Smooth muscle cell of the brain vasculature (primary cell): ENCODE results near the gene NGRN.
"Not testable (repeated sequence)": the region's sequence is repeated elsewhere in the genome, so short reads cannot be mapped to it uniquely, and the experiment has no call there.

Experiments
- DNase-seq: peaks from one replicate; pipeline ENCODE4 v3.0.0-alpha.2; 2012; ENCODE audit warnings: low read depth, low spot score

Gene NGRN

DNA sequence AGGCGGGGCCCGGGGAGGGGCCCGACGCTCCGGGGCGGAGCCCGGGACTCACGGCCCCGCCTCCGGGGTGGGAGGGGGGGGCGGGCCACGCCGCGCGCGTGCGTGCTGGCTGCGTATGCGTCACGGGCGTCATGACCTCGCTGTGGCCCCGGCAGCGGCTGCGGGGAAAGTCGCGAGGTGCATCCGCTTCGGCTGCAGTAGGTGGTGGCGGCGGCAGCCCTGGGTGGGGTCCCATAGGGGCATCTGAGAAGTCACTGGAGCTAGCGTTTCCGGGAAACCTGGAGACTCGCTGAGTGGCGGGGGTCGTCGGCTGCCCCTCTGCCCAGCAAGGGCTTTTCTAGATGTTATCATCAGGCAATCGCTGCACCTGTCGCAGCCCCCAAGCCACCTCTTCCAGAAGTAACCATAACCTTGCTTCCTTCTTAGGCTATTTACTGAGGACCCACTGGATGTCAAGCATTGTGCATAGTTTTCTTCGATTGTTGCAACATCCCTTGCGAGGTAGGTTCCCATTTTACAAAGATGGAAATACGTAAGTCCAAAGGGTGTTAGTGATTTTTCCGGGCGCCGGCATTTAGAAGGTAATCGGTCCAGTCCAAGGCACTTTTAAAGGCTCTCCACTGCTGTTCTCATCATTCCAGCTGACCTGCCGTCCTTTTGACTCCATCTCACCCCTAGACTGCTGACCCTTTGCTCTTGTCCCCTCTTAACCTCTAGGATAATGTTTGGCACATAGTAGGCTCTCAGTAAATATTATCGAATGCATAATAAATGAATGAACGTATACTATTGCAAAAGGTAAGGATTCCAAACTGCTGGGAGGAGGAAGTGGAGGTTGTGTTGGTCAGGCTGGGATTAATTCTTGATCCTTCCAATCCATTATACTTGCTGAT is 31.1 kb upstream of the NGRN start, which contains the start of gene GDPGP1:
GDPGP1 (plus strand) TSS at position 114 of the 893 bp plus-strand sequence. CDS start 6,700 bp downstream, outside the sequence.
- DNase-seq, result peak; percentile 85

DNA sequence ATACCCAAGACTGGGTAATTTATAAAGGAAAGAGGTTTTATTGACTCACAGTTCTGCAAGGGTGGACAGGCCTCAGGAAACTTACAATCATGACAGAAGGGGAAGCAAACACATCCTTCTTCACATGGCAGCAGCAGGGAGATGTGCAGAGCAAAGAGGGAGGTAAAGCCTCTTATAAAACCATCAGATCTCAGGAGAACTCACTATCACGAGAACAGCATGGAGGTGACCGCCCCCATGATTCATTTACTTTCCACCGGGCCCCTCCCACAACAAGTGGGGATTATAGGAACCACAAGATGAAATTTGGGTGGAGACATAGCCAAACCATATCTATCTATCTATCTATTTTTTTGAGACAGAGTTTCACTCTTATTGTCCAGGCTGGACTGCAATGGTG is 26.1 kb upstream of the NGRN start:
- DNase-seq, result no peak

DNA sequence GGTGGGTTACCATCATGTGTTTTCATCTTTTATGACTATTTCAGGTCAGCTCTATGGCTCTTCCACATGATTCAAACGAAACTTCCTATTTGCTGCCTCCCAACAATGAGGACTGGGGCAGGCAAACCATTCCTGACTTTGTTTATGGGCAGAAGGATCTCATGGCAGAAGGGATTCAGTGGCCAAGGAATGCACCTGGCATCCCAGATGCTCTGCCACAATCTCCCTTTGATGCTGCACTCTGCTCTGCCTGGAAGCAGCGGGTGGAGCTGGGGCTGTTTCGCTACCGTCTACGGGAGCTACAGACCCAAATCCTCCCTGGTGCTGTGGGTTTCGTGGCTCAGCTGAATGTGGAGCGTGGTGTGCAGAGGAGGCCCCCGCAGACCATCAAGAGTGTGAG is 24.6 kb upstream of the NGRN start:
- no peak for DNase-seq

- DNase-seq, result no peak
These were observed 23.9 kb upstream of the NGRN start for GRCh38 chr15:90241343-90242192.

DNA sequence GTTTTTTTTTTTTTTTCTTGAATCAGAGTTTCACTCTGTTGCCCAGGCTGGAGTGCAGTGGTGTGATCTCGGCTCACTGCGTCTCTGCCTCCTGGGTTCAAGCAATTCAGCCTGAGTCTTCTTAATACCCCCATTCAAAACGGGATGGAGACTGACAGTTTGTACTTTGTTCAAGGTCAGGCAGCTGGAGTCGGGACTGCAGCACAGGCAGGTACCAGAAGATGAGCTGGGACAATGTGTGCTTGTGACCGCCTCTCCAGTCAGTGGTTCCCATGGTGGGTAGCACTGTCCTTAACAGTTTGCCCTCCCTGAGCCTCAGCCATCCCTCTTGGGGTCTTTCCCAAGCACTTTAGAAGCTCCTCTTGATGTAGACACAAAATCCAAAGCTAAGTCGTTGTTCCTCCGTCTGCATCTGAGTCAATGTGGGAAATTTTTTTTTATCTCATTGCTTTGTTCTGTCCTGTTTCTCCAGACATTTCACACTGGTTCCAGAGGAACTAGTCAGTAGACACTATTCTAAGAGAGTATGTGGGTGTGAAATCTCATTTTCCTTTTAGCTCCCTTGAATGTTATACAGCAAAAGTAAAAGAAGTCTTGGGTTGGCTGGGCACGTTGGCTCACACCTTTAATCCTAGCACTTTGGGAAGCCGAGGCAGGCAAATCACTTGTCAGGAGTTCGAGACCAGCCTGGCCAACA is 21.4 kb upstream of the NGRN start:
- no peak for DNase-seq

DNA sequence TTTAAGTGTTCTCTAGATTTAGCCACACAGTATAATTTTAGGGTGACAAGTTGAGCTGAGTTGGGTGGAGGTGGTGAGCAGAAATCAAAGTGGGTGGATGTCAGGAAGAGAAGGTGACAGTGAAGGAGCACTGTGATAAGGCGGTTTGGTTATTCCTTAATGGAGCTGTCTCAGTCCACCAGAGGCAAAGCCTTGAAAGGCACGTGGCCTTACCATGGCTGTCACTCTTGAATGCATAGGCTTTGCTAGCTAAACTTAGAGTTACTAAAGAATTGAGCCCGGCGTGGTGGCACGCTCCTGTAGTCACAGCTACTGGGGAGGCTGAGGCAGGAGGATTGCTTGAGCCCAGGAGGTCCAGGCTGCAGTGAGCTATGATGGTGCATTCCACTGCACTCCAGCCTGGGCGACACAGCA is 16.7 kb upstream of the NGRN start:
- DNase-seq, result no peak

- no peak for DNase-seq
These were observed 16.1 kb upstream of the NGRN start, which contains the start of gene TTLL13 for GRCh38 chr15:90249203-90249863. Gene TTLL13, plus strand, starts transcription at chr15:90249556. Its CDS starts 1,075 bp downstream, at chr15:90250631.

- DNase-seq, result no peak
These were observed 7.7 kb upstream of the NGRN start for GRCh38 chr15:90257776-90258175.

GRCh38 chr15:90259524-90259923 is 5.9 kb upstream of the NGRN start:
- DNase-seq, result no peak

DNA sequence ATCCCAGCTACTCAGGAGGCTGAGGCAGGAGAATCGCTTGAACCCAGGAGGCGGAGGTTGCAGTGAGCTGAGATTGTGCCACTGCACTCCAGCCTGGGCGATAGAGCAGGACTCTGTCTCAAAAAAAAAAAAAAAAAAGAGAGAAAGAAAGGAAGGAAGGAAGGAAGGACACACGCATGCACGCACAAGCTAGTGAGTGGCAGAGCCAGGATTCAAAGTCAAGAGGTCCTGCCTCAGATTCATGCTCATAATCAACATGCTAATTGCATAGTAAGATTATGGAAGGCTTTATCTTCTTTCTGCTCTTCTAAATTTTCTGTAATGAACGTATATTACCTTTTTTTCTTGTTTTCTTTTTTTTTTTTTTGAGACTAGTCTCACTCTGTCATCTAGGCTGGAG is 4.7 kb upstream of the NGRN start:
- DNase-seq, result not testable (repeated sequence)

DNA sequence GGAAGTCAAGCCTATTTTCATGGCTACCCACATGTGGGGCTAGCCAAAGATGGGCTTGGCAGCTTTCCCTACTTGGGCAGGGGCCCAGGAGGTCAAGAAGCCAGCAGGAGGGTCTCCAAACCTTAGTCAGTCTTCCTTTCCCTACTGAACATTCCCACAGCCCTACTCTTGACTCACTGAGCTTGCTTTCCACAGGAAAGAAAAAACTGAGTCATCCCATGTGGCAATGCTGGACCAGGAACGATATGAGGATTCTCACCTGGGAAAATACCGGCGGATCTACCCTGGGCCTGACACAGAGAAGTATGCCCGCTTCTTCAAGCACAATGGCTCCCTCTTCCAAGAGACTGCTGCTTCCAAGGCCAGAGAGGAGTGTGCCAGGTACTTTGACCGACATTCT is 3.7 kb upstream of the NGRN start:
- DNase-seq, result no peak

- DNase-seq, result no peak
These were observed 3.0 kb upstream of the NGRN start for GRCh38 chr15:90262426-90262825.

DNA sequence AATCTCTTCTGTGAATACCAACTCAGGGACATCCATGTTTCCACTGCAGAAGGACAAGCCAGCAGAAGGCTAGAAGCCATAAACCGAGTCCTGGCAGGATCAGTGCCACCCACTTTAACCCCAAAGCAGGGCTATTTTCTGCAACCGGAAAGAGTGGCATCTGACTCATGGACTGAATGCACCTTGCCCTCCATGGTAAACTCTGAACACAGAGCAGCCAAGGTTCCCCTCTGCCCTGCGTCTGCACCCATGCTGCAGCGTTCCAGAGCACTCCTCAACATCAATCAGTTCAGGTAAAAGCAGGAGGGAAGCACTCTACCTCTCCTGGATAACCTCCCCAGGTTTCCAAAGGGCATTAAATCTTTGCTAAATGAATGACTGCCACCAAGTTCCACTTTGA is 801 bp upstream of the NGRN start:
- no peak for DNase-seq

DNA sequence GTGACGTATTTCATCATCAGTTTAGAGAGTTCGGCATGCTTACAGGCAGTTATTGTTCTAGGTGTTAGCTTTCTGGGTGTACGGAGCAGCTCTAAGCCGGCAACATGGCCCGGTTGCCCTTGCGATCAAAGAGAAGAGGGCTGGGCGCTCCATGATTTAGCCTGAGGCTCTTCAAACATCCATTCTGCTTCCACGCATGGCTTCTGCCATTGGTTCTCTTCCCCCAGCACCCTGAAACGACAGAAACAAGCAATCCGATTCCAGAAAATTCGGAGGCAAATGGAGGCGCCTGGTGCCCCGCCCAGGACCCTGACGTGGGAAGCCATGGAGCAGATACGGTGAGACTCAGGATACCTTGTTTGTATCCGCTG is 574 bp downstream of the NGRN start:
- no peak for DNase-seq

DNA sequence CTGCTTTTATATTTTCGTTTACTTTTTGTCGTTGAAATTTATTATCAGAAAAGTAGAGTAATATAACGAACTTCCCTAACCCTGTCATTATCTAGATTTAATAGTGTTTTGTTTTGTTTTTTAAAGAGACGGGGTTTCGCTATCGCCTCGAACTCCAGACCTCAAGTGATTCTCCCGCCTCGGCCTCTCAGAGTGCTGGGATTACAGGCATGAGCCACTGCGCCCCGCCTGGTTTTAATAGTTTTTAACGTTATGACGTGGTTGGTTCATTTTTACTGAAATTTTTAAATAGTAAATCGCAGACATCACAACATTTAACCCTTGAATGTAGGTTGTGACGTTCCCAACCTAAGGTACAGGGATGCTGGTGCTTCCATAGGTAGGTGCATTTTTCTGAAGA is 1.0 kb downstream of the NGRN start:
- DNase-seq, result no peak

DNA sequence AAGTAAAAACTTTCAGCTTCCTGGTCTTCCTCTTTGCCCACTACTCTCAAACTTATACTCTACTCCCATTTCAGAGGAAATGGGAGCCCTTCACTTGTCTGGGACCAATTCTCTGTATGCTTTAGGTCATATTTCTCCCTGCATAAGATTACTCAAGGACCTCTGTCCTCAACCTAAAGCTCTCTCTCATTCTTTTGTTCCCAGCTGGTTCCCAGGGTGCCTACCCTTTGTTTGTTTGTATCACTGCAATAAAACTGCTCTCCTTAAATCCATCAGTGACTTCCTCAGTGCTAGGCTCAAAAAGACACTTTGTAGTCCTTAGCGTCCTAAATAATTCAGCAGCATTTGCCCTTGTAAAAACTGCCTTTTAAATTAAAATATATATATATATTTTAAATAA is 2.9 kb downstream of the NGRN start:
- DNase-seq, result no peak

- DNase-seq, result no peak
These were observed 5.2 kb downstream of the NGRN start for GRCh38 chr15:90270502-90271150.

DNA sequence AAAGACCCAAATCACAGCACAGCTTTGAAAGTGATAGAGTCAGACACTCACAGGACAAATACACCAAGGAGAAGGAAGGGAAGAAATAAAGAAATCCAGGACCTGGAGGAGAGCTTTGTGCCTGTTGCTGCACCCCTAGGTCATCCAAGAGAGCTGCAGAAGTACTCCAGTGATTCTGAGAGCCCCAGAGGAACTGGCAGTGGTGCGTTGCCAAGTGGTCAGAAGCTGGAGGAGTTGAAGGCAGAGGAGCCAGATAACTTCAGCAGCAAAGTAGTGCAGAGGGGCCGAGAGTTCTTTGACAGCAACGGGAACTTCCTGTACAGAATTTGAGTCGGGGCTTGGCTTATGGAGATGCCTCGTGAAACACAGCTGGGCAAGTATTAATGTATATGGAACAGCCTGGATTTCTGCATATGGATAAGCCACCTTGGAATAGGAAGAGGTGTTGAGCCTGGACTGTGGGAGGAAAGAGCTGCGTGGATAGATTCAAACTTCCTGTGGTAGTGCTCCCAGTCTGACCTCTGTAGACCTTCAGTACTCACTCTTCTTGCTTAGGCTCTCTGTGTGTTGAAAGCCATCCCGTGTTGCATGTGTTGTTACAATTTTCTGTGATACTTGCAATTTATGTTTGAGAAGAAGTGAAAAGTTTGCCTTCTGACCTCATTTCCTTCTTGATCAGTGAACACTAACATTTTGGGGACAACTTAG is 6.1 kb downstream of the NGRN start:
- DNase-seq, result no peak

DNA sequence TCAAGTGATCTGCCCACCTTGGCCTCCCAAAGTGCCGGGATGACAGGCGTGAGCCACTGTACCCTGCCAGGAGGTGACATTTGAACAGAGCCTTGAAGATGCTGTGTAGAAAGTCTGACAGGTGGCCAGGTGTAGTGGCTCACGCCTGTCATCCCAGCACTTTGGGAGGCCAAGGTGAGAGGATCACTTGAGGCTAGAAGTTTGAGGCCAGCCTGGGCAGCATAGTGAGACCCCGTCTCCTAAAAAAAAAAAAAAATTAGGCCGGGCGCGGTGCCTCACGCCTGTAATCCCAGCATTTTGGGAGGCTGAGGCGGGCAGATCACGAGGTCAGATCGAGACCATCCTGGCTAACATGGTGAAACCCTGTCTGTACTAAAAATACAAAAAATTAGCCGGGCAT is 13.0 kb downstream of the NGRN start:
- not testable (repeated sequence) for DNase-seq

DNA sequence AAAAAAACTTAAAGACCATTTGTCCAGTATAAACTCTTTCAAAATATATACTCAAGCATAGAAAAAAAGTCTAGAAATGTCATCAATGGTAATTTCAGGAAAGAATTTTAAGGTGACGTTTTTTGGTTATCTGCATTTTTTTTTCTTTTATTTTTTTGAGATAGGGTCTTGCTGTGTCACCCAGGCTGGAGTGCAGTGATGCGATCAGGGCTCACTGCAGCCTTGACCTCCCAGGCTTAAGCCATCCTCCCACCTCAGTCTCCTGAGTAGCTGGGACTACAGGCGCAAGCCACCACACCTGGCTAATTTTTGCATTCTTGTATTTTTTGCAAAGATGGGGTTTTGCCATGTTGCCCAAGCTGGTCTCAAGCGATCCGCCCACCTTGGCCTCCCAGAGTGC is 15.3 kb downstream of the NGRN start:
- not testable (repeated sequence) for DNase-seq
